DND-41 (cell line): Measurements from ENCODE around the gene SLC25A22.

Experiments used
- ATAC-seq: fragments of 200-7000 bp; cut with Tn5 transposase; 3 replicates; pipeline ENCODE4 v1.9.1; 2021; ENCODE audit warnings: low read depth; ENCODE audit not compliant: insufficient read depth
- DNase-seq: peaks from one replicate; pipeline ENCODE4 v3.0.0-alpha.2; 2020
- H2AFZ ChIP-seq: 2 replicates; pipeline ENCODE4 v1.6.0; 2012; ENCODE audit warnings: low read depth, low read length
- H3K27ac ChIP-seq: 2 replicates; pipeline ENCODE4 v1.5.1; 2012; ENCODE audit warnings: low read length, inconsistent platforms
- H3K27me3 ChIP-seq: fragments of 200-600 bp; sonication (generic); 2 replicates; pipeline ENCODE4 v1.6.0; 2012; ENCODE audit warnings: low read length, mild to moderate bottlenecking, inconsistent platforms; ENCODE audit not compliant: insufficient read depth, poor library complexity
- H3K36me3 ChIP-seq: 2 replicates; pipeline ENCODE4 v1.5.1; 2012; ENCODE audit warnings: low read length, inconsistent platforms; ENCODE audit not compliant: insufficient read depth
- H3K4me1 ChIP-seq: 2 replicates; pipeline ENCODE4 v1.5.1; 2012; ENCODE audit warnings: mild to moderate bottlenecking, low read length; ENCODE audit not compliant: insufficient read depth
- H3K4me2 ChIP-seq: 2 replicates; pipeline ENCODE4 v1.6.0; 2012; ENCODE audit warnings: mild to moderate bottlenecking, moderate library complexity, low read length, inconsistent platforms; ENCODE audit not compliant: insufficient read depth
- H3K4me3 ChIP-seq, 2 experiments: fragments of 200-600 bp in 1 of 2; shearing (Covaris generic) in 1 of 2; 2 replicates each; pipeline ENCODE4 v1.5.1; 2012 to 2016; ENCODE audit warnings: inconsistent platforms in 2 of 2, low read length in 2 of 2, mild to moderate bottlenecking in 2 of 2, low read depth in 1 of 2, moderate library complexity in 1 of 2
- H3K79me2 ChIP-seq: 2 replicates; pipeline ENCODE4 v1.6.0; 2012; ENCODE audit warnings: low read length, inconsistent platforms; ENCODE audit not compliant: insufficient read depth
- H3K9ac ChIP-seq: 2 replicates; pipeline ENCODE4 v1.6.0; 2012; ENCODE audit warnings: low read depth, mild to moderate bottlenecking, inconsistent platforms, low read length, moderate library complexity
- H3K9me3 ChIP-seq: 2 replicates; pipeline ENCODE4 v1.5.1; 2012; ENCODE audit warnings: low read length, moderate library complexity, mild to moderate bottlenecking, inconsistent platforms; ENCODE audit not compliant: insufficient read depth, severe bottlenecking
- H4K20me1 ChIP-seq: 2 replicates; pipeline ENCODE4 v1.6.0; 2012; ENCODE audit warnings: low read length; ENCODE audit not compliant: insufficient read depth
- EZH2 ChIP-seq: IDR thresholded peaks from 3 replicates; pipeline ENCODE4 v1.6.1; 2012; ENCODE audit warnings: borderline replicate concordance, low read depth, mild to moderate bottlenecking, moderate library complexity, low read length, inconsistent platforms; ENCODE audit not compliant: severe bottlenecking
- TF ChIP-seq, protein P1 (sequence below): IDR thresholded peaks from 2 replicates; pipeline ENCODE4 v1.5.1; 2012; ENCODE audit warnings: borderline replicate concordance, low read length, moderate library complexity, mild to moderate bottlenecking; ENCODE audit not compliant: poor library complexity, severe bottlenecking; ENCODE audit errors: extremely low read depth

Gene SLC25A22

DNA sequence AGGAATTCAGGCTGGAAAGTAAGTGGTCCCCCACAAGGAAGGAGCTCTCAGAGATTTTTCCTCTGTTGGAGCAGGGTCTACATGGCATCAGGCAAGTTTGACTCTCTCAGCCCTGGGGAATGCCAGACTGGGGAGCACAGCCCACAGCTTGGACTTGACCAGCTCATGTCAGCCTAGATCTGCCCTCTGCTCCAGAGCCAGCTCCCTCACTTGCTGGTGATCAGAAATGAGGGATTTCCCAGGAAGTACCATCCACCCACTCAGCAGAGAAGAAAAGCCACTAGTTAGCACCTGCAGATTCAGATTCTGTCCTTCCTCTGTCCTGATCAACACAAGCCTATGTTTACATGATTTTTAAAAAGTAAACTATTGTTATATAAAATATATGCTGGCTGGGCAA, 37.8 kb downstream of the SLC25A22 start:
- Histone ChIP-seq H2AFZ (no peak overlapping the region), H3K9me3 (no peaks in the 10 kb centered on the region), H3K4me1 (no peaks in the 10 kb centered on the region), H3K36me3 (peaks cover 85% of the 10 kb centered on the region), H3K27me3 (no peaks in the 10 kb centered on the region), H3K79me2 (peaks cover 25% of the 10 kb centered on the region), H4K20me1 (peaks cover 38% of the 10 kb centered on the region), H3K4me2 (no peak overlapping the region), H3K27ac (no peak overlapping the region), H3K9ac (no peak overlapping the region), H3K4me3 (no peak overlapping the region)
- ATAC-seq (no peak), DNase-seq (no peak)
- no peak for TF ChIP-seq EZH2
- TF ChIP-seq, protein P1, sequence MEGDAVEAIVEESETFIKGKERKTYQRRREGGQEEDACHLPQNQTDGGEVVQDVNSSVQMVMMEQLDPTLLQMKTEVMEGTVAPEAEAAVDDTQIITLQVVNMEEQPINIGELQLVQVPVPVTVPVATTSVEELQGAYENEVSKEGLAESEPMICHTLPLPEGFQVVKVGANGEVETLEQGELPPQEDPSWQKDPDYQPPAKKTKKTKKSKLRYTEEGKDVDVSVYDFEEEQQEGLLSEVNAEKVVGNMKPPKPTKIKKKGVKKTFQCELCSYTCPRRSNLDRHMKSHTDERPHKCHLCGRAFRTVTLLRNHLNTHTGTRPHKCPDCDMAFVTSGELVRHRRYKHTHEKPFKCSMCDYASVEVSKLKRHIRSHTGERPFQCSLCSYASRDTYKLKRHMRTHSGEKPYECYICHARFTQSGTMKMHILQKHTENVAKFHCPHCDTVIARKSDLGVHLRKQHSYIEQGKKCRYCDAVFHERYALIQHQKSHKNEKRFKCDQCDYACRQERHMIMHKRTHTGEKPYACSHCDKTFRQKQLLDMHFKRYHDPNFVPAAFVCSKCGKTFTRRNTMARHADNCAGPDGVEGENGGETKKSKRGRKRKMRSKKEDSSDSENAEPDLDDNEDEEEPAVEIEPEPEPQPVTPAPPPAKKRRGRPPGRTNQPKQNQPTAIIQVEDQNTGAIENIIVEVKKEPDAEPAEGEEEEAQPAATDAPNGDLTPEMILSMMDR: no peak

DNA sequence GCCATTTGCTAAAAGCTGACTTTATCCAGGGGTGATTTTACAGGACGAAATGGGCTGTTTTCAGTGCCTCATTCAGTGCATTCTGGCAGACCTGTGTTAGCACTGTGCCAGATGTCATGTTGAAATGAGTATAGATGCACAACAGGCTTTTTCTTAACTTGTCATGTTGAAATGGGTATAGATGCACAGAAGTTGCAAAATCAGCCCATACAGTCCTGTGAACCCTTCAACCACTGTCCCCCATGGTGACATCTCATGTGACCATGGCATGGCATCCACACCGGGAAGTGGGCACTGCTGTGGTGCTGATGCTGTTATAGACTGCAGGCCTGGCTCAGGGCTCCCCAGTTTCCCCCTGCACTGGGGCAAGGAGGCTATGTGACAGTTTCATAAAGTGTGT, 48.4 kb downstream of the SLC25A22 start:
- no peak overlapping the region for H2AFZ ChIP-seq
- peak overlapping the region; percentile 94; the same call in 1 of the 2 replicates for H3K4me2 ChIP-seq
- TF ChIP-seq, protein P1: no peak
- TF ChIP-seq EZH2: no peak
- no peaks in the 10 kb centered on the region for H3K9me3 ChIP-seq
- H3K27ac ChIP-seq: peak overlapping the region; percentile 17; the same call in 1 of the 2 replicates
- H4K20me1 ChIP-seq: peaks cover 37% of the 10 kb centered on the region
- peaks cover 76% of the 10 kb centered on the region for H3K79me2 ChIP-seq
- peaks cover 21% of the 10 kb centered on the region for H3K36me3 ChIP-seq
- ATAC-seq: no peak
- H3K9ac ChIP-seq: 0 out of 2 replicates have a peak overlapping the region, but pooled peaks have one; percentile 27
- peaks cover 30% of the 10 kb centered on the region for H3K4me1 ChIP-seq
- DNase-seq: no peak
- H3K27me3 ChIP-seq: no peaks in the 10 kb centered on the region
- no peak overlapping the region for H3K4me3 ChIP-seq

DNA sequence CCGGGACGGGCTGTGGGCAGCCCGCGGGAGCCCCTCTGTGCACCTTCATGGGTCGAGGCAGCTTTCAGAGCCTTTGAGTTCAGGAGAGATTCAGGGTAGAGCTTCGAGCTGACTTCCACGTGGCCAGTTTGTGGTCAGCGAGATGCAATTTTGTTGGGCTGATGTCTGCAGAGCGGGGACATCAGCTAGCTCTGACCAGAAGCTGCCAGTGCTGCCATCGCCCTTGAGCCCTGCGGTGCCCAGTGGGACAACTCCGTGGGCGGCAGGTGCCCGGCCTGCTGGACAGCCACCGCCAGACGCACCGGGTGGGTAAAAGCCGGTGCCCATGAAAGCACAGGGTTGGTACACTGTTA, 50.1 kb downstream of the SLC25A22 start:
- H3K4me3 ChIP-seq: peak overlapping the region; percentile 51 to 83
- peak overlapping the region; percentile 80 for H3K27ac ChIP-seq
- peak overlapping the region; percentile 88 for H3K9ac ChIP-seq
- H3K4me2 ChIP-seq: peak overlapping the region; percentile 94
- peak overlapping the region; percentile 96 for H2AFZ ChIP-seq
- TF ChIP-seq, protein P1: no peak
- TF ChIP-seq EZH2: no peak
- H3K9me3 ChIP-seq: no peaks in the 10 kb centered on the region
- H3K79me2 ChIP-seq: peaks cover 63% of the 10 kb centered on the region
- H3K4me1 ChIP-seq: peaks cover 30% of the 10 kb centered on the region
- DNase-seq: no peak
- H3K36me3 ChIP-seq: peaks cover 20% of the 10 kb centered on the region
- H3K27me3 ChIP-seq: no peaks in the 10 kb centered on the region
- ATAC-seq: peak; percentile 22; the same call in 2 of the 3 replicates
- peaks cover 29% of the 10 kb centered on the region for H4K20me1 ChIP-seq
